Body of pancreas (tissue), 4 donors: ENCODE data around the gene LSP1.
A peak's percentile ranks its signal among the peaks of the same experiment; 100 is the strongest.

Source experiments
- CTCF ChIP-seq, 7 experiments: fragments of 450-650 bp in 4 of 7; fragments of 200-600 bp in 3 of 7; sonication (generic) in 3 of 7; IDR thresholded peaks; one replicate each; pipeline ENCODE4 v1.5.1; 2016 to 2019; ENCODE audit warnings: antibody characterized with exemption in 7 of 7
- POLR2A ChIP-seq, 3 donors: fragments of 450-650 bp; IDR thresholded peaks; one replicate each; pipeline ENCODE4 v1.6.1; 2016; ENCODE audit warnings: antibody characterized with exemption in 3 of 3, mild to moderate bottlenecking in 2 of 3

DNA sequence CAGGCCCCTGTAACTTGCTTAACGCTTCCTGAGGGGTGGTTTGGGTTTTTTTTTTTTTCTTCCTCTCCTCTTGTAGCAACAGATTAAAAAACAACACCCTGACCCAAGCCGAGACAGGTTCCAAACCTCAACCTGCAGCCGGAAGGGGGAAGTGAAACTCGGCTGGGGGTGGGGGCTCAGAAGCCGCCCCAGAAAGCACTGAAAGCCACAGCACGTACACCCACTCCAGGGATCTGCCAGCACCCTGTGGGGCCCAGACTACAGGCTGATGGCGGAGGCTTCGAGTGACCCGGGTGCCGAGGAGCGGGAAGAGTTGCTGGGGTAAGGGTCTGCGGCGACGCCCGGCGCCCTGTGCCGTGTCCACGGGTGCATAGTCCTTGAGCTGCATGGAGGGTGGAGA lies at the start of gene LSP1:
- TF ChIP-seq POLR2A (IDR thresholded peaks at IDR 0.05) (peak in 1 of 3 donors; percentile 6), CTCF (IDR thresholded peaks at IDR 0.05) (no peak)
